HUDEP-2 (cell line): ENCODE data around the gene MYO3A.

Experiments
- DNase-seq, 76 experiments: peaks; one replicate each; lab custom pipeline; 2025; ENCODE audit not compliant: unreplicated experiment in 76 of 76; lab: John Stamatoyannopoulos, UW

Gene MYO3A

DNA sequence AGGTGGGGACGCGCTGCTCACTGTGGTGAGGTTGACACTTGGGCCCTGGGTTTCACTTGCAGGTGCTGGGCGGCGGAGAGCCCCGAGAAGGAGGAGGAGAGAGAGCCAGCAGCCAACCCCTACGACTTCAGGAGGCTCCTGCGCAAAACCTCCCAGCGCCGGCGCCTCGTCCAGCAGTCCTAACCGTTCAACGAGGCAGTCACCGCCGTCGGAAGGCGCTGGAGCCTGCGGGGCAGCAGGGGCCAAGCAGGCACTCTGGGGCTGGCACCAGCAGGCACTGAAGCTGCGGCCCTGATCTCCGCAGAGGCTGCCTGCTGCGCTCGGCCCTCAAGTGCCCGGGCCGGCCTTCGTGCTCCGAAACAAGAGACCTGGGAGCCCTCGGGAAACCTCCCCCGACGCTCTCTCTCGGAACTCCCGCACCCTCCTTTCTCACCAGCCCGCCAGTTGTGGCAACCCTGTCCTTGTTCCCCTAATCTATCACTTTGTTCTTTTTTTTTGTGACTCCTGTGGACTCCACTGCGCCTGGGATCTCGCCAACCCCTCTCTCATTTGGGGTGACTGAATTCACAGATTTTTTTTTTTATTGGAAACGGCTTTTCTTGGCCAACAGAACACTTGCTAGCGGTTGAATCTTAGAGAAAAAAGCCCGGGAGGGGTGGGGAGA is 277.9 kb downstream of the MYO3A start:
- no peak for DNase-seq

DNA sequence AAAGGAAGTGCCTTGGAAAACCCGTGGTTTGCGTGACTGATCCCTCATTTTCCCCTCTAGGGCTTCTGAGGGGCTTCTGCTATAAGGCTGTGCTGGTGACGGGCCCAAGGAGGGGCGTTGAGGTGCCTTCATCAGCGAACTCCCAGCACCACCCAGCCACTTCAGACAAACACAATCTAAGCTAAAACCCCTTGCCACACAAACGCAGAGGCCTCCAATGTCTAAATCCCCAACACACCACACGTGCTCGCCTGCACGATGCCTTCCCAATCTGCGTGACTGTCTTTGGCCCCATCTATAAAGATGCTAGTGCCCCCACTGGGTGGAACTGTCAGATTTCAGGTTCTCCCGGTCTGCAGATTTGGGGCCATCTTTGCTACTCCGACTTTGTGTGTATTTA is 278.5 kb downstream of the MYO3A start:
- no peak for DNase-seq

DNA sequence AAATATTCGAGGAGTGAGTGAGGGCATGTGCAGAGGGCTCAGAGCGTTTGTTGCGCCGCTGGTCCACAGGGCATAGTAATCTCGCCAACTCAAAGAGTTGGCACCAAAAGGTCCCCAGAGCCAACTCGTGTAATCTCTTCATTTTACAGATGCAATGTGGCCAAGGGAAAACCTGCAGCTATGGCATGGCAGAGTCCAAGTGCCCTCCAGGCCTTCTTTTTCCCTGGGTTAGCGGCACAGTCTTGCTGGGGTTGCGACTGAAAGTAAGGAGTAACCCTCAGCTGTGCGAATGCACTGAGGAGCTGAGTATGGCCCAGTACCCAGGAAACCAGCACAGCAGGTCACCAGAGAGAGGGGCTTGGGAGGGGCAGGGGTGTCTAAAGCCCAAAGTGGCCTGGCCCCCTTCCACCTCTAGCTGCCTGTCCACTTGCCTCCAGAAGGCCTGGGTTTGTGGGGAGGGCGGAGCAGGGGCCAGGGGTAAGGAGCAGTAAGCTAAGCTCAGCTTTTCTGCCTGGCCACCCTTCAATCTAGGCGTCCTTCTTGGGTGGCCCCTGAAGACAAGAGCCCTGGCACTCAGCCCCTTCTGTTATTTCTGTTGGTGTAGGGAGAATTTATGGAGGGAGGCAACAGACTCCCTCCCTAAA is 279.2 kb downstream of the MYO3A start:
- no peak for DNase-seq

DNA sequence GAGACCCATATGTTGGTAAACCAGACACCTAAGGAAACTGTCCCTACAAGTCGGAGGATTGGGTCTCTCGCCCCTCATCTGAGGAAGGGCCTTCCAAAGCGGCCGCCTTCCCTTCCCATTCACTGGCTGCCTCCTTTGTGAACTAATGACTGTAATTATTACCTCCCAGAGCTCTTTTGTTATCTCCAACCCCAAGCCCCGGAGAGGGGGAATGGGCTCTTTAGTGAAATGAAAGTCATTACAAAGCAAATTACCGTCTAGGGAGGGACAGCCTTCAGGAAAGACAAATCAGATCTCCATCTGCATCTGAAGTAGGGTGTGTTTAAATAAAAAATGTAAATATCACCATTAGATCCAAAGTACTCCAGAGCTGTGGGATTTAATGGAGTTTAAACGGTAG is 280.0 kb downstream of the MYO3A start:
- no peak for DNase-seq

DNA sequence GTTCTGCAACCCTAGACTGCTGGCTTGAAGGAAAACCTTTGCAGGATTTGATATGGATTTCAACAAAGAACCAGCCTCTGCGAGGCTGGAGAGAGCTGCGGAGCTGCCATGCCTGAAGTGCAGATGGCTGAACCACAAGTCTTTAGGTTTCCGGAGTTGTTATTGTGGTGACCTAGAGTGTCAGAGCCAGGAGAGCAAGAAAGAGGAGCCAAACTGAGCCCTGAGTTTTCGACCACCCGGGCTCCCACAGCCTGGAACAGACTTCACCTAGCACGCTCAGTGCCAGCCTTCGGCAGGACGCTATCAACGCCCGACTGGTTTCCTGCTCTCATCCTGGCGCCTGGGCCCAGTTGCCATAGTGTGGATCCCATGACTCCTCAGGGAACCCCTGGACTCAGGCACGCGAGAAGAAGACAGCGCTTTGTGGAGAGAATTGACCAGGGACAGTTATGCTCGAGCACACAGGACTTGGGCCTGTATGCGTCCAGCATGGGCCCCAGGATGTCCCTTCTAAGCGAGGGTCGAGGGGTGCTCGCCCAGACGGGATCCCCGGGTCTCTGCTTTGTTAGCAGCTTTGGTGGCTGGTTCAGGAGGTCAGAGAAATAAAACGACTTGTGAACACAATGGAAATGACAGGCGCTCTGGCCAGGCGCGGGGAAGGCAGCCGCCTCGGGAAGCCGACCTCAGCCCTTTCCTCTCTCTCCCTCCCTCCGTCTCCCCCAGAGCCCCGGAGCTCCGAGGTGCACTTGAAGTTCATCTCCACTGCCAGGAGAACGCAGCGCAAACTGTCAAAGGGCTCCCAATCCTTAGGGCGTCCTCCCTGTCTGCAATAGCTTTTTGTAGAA is 280.7 kb downstream of the MYO3A start:
- DNase-seq: no peak

DNA sequence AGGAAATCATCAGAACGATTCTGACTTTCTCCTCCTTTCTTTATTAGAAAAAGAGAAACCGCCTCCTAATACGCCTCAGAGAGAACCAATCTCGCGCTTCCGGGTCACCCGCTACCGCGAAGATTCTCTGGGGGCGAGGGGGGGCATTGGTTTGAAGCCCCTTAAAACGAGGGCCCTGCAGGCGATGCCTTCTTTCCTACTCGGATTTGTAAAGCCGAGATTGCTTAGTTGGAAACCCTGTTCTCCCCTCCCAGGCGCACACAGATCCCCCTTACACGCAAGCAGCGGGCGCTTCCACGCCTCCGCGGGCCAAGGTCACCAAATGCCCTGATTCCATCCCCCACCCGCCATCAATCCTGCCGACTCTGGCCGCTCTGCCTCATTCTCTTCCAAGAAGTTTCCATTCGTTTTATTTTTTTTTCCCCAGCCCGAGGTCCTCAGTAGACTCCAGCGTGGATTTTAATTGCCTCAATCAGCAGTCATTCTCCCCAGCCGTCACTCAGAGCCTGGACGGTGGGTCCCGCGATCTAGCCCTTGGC is 281.4 kb downstream of the MYO3A start:
- no peak for DNase-seq

DNA sequence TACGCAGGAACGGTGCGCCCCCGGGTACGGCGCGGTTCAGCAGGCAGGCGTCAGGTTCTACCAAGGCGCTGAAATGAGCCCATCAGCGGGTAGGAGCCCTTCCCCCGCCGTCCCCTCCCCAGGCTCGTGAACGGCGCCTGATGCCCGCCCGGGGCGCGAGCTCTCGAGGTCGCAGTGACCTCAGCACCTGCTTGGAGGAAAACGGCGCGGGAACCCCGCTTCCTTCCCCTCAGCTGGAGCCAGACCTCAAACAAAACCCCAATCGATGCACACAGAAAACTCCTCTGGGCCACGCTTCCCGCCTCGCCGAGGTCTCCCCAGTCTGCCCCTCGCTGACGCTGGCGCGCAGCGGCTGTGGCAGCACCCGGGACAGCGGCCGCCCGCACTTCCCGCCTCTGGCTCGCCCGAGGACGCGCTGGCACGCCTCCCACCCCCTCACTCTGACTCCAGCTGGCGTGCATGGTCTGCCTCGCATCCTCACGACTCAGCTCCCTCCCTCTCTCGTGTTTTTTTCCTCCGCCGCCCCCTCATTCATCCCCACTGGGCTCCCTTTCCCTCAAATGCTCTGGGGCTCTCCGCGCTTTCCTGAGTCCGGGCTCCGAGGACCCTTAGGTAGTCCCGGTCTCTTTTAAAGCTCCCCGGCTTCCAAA is 282.0 kb downstream of the MYO3A start:
- DNase-seq: peak in 4 of 76 experiments; percentile 0 to 5 (median 2)

DNA sequence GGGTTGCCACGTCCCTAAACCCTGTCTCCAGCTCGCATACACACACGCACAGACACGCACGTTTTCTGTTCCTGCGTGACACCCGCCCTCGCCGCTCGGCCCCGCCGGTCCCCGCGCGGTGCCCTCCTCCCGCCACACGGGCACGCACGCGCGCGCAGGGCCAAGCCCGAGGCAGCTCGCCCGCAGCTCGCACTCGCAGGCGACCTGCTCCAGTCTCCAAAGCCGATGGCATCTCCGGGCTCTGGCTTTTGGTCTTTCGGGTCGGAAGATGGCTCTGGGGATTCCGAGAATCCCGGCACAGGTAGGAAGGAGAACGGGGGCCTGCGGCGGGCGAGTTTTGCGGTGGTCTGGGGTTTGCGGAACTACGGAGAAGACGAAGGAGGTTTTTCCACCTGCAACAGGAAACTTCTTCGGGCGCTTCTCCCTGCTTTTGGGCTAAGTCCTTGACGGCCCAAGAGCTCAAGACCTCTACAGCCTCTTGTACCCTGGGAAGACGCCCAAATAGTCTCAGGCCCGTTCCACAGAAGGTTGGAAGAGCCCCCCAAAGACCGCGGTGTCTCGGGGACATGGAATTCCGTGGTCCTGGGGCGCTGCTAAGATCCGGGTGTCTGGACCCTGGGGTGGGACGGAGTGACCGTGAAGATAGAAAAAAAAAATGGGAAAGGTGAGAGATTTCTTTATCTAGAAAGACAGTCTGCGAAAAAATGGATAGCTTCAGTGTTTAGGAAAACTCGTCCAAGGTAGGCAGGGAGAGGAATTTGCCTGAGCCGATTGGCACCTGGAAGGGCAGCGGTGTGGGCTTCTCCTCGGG is 282.8 kb downstream of the MYO3A start, which contains the start of gene GAD2:
GAD2 (plus strand) TSS at position 190 of the 811 bp plus-strand sequence; CDS start at position 226, 36 bp downstream.
- no peak for DNase-seq

DNA sequence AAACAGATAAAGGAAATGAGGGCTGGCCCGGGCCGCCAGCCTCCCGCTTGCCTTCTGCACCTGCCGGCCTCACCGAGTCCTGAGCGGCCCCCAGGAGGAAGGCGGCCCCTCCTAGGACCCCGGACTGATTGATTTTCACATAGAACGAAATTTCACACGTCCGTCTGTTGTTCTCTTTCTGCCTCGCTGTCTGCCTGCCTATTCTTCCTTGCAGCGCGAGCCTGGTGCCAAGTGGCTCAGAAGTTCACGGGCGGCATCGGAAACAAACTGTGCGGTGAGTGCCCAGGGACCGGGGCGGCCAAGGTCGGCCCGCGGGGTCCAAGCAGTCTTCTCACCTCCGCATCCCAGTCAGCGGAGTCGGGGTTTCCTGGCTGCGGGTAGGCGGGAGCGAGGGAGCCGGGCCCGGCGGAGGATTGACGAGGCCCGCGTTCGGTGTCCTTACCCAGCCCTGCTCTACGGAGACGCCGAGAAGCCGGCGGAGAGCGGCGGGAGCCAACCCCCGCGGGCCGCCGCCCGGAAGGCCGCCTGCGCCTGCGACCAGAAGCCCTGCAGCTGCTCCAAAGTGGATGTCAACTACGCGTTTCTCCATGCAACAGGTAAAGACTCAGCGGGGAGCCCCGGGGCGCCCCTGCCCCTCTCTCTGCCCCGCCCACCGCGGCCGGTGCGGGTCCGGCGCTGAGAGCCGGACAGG is 283.5 kb downstream of the MYO3A start:
- DNase-seq: no peak

DNA sequence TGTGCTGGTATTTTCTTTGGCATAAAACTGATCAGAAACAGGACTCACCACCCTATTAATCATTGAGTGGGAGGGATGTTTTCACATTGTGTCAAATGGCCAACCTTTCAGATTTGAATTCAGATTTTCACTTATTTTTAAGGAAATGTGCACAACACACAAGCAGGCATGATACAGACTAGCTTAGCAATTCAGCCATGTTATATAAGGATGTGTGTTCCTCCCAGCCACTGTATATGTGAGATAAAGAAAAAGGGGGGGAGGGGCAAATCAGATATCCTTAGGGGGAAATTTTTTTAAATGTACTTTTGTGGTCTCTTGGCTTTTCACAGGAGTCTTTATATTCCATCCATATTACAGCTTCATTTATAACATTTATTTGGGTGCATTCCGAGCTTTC is 285.6 kb downstream of the MYO3A start:
- no peak for DNase-seq

DNA sequence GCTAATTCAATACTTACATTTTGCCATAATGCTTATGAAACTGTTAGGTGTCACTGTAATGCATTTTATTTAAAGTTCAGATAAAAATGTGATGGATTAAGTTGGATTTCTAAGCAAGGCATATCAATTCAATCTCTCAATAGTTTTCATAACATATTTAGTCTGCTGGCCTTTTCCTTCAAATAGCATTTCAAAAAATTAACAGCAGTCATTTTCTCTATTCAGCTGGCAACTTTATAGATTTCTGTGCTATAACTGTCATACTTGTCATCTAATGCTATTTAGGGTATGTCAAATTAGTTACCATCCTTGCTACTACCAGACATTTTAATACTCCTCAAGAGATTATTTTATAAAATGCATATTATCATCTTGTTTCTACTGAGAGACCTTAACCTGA is 286.9 kb downstream of the MYO3A start:
- no peak for DNase-seq

DNA sequence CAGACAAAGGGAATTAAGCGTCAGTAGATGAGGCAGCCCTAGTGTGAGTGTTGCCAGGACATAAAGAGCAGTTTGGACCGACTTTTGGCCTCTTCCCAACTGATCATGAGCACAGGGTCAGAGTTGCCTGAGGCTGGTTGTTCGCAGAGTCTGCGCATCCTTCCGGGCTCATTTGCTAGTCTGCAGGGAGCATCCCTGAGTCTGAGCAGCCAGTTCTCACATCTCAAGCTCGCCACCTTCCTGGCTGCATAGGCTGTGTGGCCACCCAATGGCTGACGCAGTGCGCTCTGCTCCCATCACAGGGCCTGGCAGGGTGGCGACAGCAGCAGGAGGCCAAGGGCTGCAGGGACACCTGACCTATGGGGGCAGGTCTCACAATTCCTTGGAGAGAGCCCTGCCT is 287.5 kb downstream of the MYO3A start:
- DNase-seq: no peak

DNA sequence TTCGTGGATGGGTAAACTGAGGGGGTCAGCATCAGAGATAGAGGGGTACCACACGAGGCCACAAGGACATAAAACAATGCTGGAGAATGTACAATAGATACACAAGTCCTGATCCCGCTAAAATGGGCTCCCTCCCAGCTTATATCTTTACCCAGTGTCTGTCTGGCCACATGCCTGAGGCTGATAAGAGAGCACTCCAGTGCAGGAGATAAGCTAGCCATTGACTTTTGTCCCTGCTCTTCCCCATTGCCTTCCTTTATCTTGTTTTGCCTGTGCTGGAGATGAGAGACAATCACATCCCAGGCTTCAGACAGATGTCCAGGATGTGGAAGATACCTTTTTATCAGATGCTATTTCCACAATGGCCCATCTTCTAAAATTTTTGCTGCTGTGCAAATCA is 288.5 kb downstream of the MYO3A start:
- DNase-seq: peak in 33 of 76 experiments; percentile 4 to 58 (median 22)

DNA sequence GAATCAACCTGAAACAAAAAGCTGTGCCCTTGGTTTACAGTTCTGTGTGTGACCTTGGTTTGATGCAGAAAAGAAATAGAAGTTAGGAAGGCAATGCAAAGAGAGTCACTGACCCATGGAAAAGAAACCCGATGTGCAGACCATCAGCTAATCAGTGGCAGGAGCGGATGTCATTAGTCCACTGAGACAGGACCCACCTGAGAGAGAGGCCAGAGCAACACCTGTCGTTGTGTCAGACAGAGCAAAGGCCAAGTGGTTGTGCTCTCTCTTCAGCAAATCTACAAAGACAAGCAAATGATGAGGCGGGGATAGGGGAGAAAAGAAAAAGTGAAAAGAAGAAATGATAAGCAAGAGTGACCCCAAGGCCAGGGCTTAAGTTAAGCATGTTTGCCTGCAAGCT is 291.3 kb downstream of the MYO3A start:
- no peak for DNase-seq

DNA sequence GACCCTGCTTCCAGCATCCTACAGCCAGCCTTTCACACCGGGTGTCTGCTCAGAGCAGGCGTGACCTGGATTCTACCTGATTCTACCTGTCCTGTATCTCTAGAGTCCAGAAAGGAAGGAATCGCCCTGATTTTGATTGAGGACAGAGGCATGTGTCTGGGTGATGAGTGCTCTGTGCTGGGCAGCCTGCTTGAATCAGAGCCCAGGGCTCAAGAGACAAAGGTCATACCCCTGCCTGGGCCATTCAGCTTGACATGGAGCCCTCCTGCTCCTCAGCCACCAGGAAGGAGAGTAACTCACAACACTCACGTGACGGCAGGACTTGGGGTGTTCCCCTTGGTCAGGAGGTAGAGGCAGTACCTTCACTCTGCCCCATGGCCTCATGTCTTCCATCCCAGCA is 293.8 kb downstream of the MYO3A start:
- no peak for DNase-seq

DNA sequence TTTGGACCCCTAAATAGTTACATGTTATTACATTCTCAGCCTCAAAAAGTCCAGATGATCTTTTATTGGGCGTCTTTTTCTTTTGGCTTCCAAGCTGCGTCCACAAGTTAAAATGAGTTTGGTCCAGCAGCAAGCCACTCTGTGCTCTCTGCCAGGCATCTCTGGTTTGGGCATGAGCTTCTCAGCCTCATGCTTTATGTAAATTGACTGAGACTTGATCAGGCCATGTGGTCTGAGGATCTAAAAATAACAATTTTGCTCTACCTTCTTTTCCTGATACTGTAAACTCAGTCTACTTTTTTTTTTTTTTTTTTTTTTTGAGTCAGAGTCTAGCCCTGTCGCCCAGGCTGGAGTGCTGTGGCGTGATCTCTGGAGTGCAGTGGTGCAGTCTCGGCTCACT is 298.1 kb downstream of the MYO3A start:
- no peak for DNase-seq

DNA sequence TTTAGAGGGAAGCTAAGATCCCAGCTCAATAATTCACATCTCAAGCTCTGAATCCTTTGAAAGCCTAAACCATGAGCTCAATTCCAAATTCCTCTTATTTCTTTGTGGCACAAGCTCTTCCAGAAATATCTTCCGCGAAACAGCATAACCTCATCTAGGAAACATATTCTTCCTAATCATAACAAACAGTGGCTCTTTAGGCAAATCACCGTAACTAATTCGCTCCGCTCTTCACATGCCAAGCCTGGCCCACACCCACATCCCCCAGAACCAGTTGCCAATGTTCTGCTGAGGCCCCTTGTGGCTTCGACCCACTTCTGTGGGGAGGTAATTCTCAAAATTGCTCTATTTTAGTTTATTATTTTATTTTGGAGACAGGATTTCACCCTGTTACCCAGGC is 301.7 kb downstream of the MYO3A start:
- no peak for DNase-seq

DNA sequence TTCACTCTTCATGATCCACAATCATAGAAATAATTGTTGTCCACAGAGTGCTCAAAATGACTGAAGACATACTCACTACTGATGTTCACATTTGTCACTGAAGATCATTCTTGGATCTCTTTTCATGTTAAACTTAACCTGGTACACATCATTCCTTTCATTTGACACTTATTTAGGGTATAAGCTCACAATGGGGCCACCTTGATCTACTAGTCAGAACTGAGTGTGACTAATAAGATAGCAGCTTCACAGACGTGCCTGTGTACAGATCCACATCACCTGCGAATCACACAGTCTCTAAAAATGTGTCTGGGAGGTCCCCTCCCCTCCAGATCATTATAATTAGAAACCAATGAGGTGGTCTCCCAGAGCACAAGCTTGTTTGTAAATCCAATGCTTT is 304.3 kb downstream of the MYO3A start:
- DNase-seq: no peak

DNA sequence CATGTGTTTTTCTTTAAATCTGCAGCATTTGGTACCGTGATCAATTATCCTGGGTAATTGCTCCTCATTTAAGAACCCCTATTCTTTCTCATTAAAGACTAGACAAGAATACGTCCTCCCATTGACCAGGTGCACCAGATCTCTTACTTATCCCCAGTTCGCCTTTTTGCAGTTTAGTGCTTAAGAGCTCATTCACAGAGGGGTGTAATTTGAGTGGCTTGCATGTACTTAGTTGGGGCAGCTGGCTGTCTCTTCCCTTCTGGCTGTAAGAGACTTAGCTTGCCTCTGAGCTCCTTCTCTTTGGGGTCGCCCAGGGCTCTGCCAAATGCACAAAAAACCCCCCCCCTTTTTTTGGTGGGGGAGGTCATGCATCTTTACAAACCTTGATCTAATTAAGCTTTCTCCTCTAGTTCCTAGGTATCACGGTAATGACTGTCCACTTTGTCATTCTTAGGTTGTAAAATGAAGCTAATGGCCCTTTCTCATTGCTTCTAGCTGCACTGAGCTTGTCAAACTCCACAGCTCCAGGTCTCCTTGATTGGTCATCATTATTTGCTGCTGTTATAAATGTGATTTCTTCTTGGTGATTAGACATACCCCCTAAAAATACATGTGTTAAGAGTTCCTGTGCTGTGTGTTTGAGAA is 308.8 kb downstream of the MYO3A start:
- DNase-seq: no peak
